Neural cell (in vitro differentiated cells): ENCODE results near the gene TOX4. TPM values are rescaled to one million over a fixed set of nuclear protein-coding genes. Genes with fewer than 3 reads are reported as not detected.

Experiments used
- H2AFZ ChIP-seq: fragments of 200-600, 300-800 bp; sonication (generic), shearing (Covaris generic); 2 replicates; pipeline ENCODE4 v1.6.0; 2014; ENCODE audit warnings: low read depth, mild to moderate bottlenecking, antibody characterized with exemption, low read length, moderate library complexity
- H3F3A ChIP-seq: fragments of 200-600 bp; shearing (Covaris generic); 2 replicates; pipeline ENCODE4 v1.6.1; 2016; ENCODE audit warnings: mild to moderate bottlenecking, moderate library complexity, mixed read lengths, antibody characterized with exemption, low read length; ENCODE audit not compliant: insufficient read depth, poor library complexity, severe bottlenecking
- H3K27ac ChIP-seq: fragments of 200-600, 300-800 bp; sonication (generic), shearing (Covaris generic); 2 replicates; pipeline ENCODE4 v1.5.1; 2014; ENCODE audit warnings: mild to moderate bottlenecking, low read length, moderate library complexity
- H3K27me3 ChIP-seq: fragments of 300-800, 200-600 bp; sonication (generic), shearing (Covaris generic); 2 replicates; pipeline ENCODE4 v1.6.0; 2014; ENCODE audit warnings: mild to moderate bottlenecking, low read depth, low read length, moderate library complexity; ENCODE audit not compliant: insufficient read depth
- H3K36me3 ChIP-seq: fragments of 300-800, 200-600 bp; sonication (generic), shearing (Covaris generic); 2 replicates; pipeline ENCODE4 v1.5.1; 2014; ENCODE audit warnings: mild to moderate bottlenecking, antibody characterized with exemption, low read length, moderate library complexity; ENCODE audit not compliant: insufficient read depth
- H3K4me2 ChIP-seq: fragments of 300-800, 200-600 bp; sonication (generic), shearing (Covaris generic); 2 replicates; pipeline ENCODE4 v1.6.0; 2014; ENCODE audit warnings: mild to moderate bottlenecking, low read length
- H3K4me3 ChIP-seq: fragments of 300-800, 200-600 bp; sonication (generic), shearing (Covaris generic); 2 replicates; pipeline ENCODE4 v1.5.1; 2014; ENCODE audit warnings: mild to moderate bottlenecking, low read length, moderate library complexity
- H3K79me2 ChIP-seq: fragments of 200-600 bp; shearing (Covaris generic); replicated peaks from 2 replicates; pipeline ENCODE4 v1.6.0; 2014; ENCODE audit warnings: mild to moderate bottlenecking, low read length, moderate library complexity; ENCODE audit not compliant: insufficient read depth
- H3K9ac ChIP-seq: fragments of 300-800, 200-600 bp; sonication (generic), shearing (Covaris generic); 2 replicates; pipeline ENCODE4 v1.6.1; 2016; ENCODE audit warnings: mild to moderate bottlenecking, low read length, mixed read lengths
- H3K9me2 ChIP-seq: fragments of 200-600 bp; shearing (Covaris generic); 2 replicates; pipeline ENCODE4 v1.6.1; 2016; ENCODE audit warnings: mild to moderate bottlenecking, low read length, mixed read lengths; ENCODE audit not compliant: insufficient read depth
- H3K9me3 ChIP-seq: fragments of 200-600, 300-800 bp; sonication (generic), shearing (Covaris generic); 2 replicates; pipeline ENCODE4 v1.6.1; 2016; ENCODE audit warnings: mild to moderate bottlenecking, mixed run types, low read length, moderate library complexity, mixed read lengths
- H4K20me1 ChIP-seq: fragments of 200-600 bp; shearing (Covaris generic); 2 replicates; pipeline ENCODE4 v1.6.1; 2016; ENCODE audit warnings: mild to moderate bottlenecking, mixed run types; ENCODE audit not compliant: insufficient read depth
- CTCF ChIP-seq: fragments of 450-650 bp; IDR thresholded peaks from 2 replicates; pipeline ENCODE4 v1.5.1; 2014; ENCODE audit warnings: antibody characterized with exemption, mild to moderate bottlenecking, moderate library complexity; ENCODE audit not compliant: poor library complexity, severe bottlenecking
- EP300 ChIP-seq: fragments of 450-650 bp; conservative IDR thresholded peaks from 2 replicates; pipeline ENCODE4 v1.6.1; 2014; ENCODE audit warnings: antibody characterized with exemption, mild to moderate bottlenecking, moderate library complexity; ENCODE audit not compliant: poor library complexity, severe bottlenecking
- EZH2 ChIP-seq: fragments of 200-600, 300-800 bp; shearing (Covaris generic), sonication (generic); IDR thresholded peaks from 2 replicates; pipeline ENCODE4 v1.6.1; 2014; ENCODE audit warnings: antibody characterized with exemption, low read length, borderline replicate concordance, mild to moderate bottlenecking; ENCODE audit not compliant: insufficient read depth, poor library complexity, severe bottlenecking
- MXI1 ChIP-seq: fragments of 450-650 bp; conservative IDR thresholded peaks from 2 replicates; pipeline ENCODE4 v1.6.1; 2014; ENCODE audit warnings: antibody characterized with exemption, mild to moderate bottlenecking; ENCODE audit not compliant: poor library complexity, severe bottlenecking
- POLR2AphosphoS5 ChIP-seq: IDR thresholded peaks from 2 replicates; pipeline ENCODE4 v1.6.1; 2012
- RAD21 ChIP-seq: fragments of 450-650 bp; conservative IDR thresholded peaks from 2 replicates; pipeline ENCODE4 v1.6.1; 2014; ENCODE audit warnings: antibody characterized with exemption, mild to moderate bottlenecking, moderate library complexity
- REST ChIP-seq: IDR thresholded peaks from 2 replicates; pipeline ENCODE4 v1.6.1; 2012; ENCODE audit warnings: borderline replicate concordance
- SMC3 ChIP-seq: fragments of 450-650 bp; conservative IDR thresholded peaks from 2 replicates; pipeline ENCODE4 v1.6.1; 2014; ENCODE audit warnings: antibody characterized with exemption, mild to moderate bottlenecking, moderate library complexity; ENCODE audit not compliant: poor library complexity
- TAF1 ChIP-seq: IDR thresholded peaks from 2 replicates; pipeline ENCODE4 v1.6.1; 2012; ENCODE audit warnings: low read depth
- polyA plus RNA-seq: library from polyadenylated mRNA; depleted of rRNA; stranded (reverse); fragments of >200 nt; gene quantifications from 2 replicates; pipeline ENCODE4 v1.2.3, GENCODE V29; 2014

TOX4 gene
- polyA plus RNA-seq, 1 donor from 2014 or later, result 56.8 TPM

- Histone ChIP-seq H3K27me3 (no peaks in the 10 kb centered on the region), H3K9me2 (no peaks in the 10 kb centered on the region), H3K9me3 (no peaks in the 10 kb centered on the region), H3K4me3 (no peak overlapping the region), H3K79me2 (peaks cover 10% of the 10 kb centered on the region), H3K9ac (no peak overlapping the region), H4K20me1 (no peaks in the 10 kb centered on the region), H2AFZ (no peak overlapping the region), H3K4me2 (no peak overlapping the region), H3F3A (no peaks in the 10 kb centered on the region), H3K36me3 (no peaks in the 10 kb centered on the region), H3K27ac (no peak overlapping the region)
- TF ChIP-seq REST (no peak), EP300 (no peak), POLR2AphosphoS5 (no peak), RAD21 (no peak)
These were observed 64.5 kb downstream of the TOX4 start for GRCh38 chr14:21541413-21542074.

- Histone ChIP-seq H3K36me3 (no peaks in the 10 kb centered on the region), H3K79me2 (no peaks in the 10 kb centered on the region), H2AFZ (peak overlapping the region; percentile 7), H3K9me2 (no peaks in the 10 kb centered on the region), H3K9ac (no peak overlapping the region), H3K27ac (peak overlapping the region; percentile 24), H3F3A (no peaks in the 10 kb centered on the region), H3K4me2 (no peak overlapping the region), H3K9me3 (no peaks in the 10 kb centered on the region), H3K27me3 (no peaks in the 10 kb centered on the region), H4K20me1 (no peaks in the 10 kb centered on the region), H3K4me3 (peak overlapping the region; percentile 29)
- TF ChIP-seq MXI1, result no peak
- no peak for TF ChIP-seq SMC3
- no peak for TF ChIP-seq TAF1
- TF ChIP-seq CTCF, result no peak
- no peak for TF ChIP-seq RAD21
- no peak for TF ChIP-seq EZH2
- no peak for TF ChIP-seq POLR2AphosphoS5
- TF ChIP-seq EP300, result no peak
- no peak for TF ChIP-seq REST
These were observed 66.5 kb downstream of the TOX4 start for GRCh38 chr14:21543521-21543960.
